Endothelial cell of umbilical vein (primary cell): ENCODE measurements around the gene FRMD4A.

Experiments
- CTCF ChIP-seq, 2 donors: IDR thresholded peaks; 1 replicate in 1 of 2; 2 replicates in 1 of 2; pipeline ENCODE4 v1.5.1; 2011; ENCODE audit warnings: low read length in 2 of 2, mild to moderate bottlenecking in 2 of 2, moderate library complexity in 2 of 2, control low read depth in 1 of 2, inconsistent platforms in 1 of 2, low read depth in 1 of 2; ENCODE audit not compliant: insufficient read depth in 1 of 2; ENCODE audit errors: extremely low read depth in 1 of 2
- EZH2 ChIP-seq: IDR thresholded peaks from 2 replicates; pipeline ENCODE4 v1.6.1; 2012; ENCODE audit warnings: borderline replicate concordance, low read depth, mild to moderate bottlenecking, moderate library complexity, low read length, inconsistent platforms; ENCODE audit not compliant: severe bottlenecking
- FOS ChIP-seq: IDR thresholded peaks from 2 replicates; pipeline ENCODE4 v1.6.1; 2011; ENCODE audit warnings: mild to moderate bottlenecking, low read length, moderate library complexity, borderline replicate concordance; ENCODE audit not compliant: insufficient read depth
- GATA2 ChIP-seq: IDR thresholded peaks from 2 replicates; pipeline ENCODE4 v1.7.0; 2011; ENCODE audit warnings: low read depth, mild to moderate bottlenecking, moderate library complexity, mixed read lengths, low read length; ENCODE audit not compliant: insufficient read length, insufficient read depth
- JUN ChIP-seq: IDR thresholded peaks from 2 replicates; pipeline ENCODE4 v1.6.1; 2011; ENCODE audit warnings: borderline replicate concordance, low read depth; ENCODE audit not compliant: insufficient read length, insufficient read depth
- MAX ChIP-seq: IDR thresholded peaks from 2 replicates; pipeline ENCODE4 v1.6.1; 2011; ENCODE audit not compliant: insufficient read depth, insufficient read length
- POLR2A ChIP-seq: IDR thresholded peaks from 2 replicates; pipeline ENCODE4 v1.6.1; 2012; ENCODE audit warnings: low read depth, mild to moderate bottlenecking, control low read depth, low read length
- POLR2AphosphoS5 ChIP-seq: IDR thresholded peaks from 2 replicates; pipeline ENCODE4 v1.6.1; 2012; ENCODE audit warnings: low read depth, mild to moderate bottlenecking, control low read depth, low read length, moderate library complexity; ENCODE audit not compliant: insufficient read depth

- TF ChIP-seq POLR2AphosphoS5 (no peak), CTCF (IDR thresholded peaks at IDR 0.05; ENCODE audit: extremely low read depth in 1 of 2, insufficient read depth in 1 of 2, low read depth in 1 of 2, low read length in 2 of 2) (no peak), EZH2 (no peak), GATA2 (no peak), POLR2A (no peak), MAX (no peak), JUN (no peak), FOS (no peak)
These were observed 708.8 kb downstream of the FRMD4A start for GRCh38 chr10:13621931-13622330.
